Measurements from ENCODE around the gene CAPN12. TPM values are rescaled to one million over a fixed set of nuclear protein-coding genes. Genes with fewer than 3 reads are reported as not detected.
"Not testable (repeated sequence)": the region's sequence is repeated elsewhere in the genome, so short reads cannot be mapped to it uniquely, and the experiment has no call there.

Gene CAPN12
- total and polyA plus RNA-seq, 2 experiments from 2014 or later: 0.11 to 0.21 TPM

DNA sequence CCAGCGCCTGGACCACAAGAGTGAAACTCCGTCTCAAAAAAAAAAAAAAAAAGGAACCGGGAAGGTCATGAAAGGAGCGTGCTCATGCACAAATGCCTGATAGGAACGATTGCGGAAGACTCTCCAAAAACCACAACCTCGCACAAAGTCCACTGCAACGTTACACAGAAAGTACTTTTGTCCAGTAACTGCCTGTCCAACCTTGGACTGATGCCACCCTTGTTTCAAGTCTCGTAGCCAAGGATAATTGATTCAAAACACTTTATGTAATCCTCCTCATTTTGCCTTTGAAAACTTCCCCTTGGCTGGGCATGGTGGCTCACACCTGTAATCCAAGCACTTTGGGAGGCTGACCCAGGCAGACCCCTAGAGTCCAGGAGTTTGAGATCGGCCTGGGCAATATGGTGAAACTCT lies 15.3 kb upstream of the CAPN12 start:
- H3K4me2 ChIP-seq (ENCODE audit: unreplicated experiment): no peak overlapping the region
- H3K9ac ChIP-seq: no peak overlapping the region
- in situ Hi-C loops (cut with MboI): no loop called here
- H2AFZ ChIP-seq: no peak overlapping the region
- H3K4me1 ChIP-seq (ENCODE audit: insufficient read depth): no peaks in the 10 kb centered on the region
- H3K79me2 ChIP-seq (ENCODE audit: insufficient read depth): no peaks in the 10 kb centered on the region
- TF ChIP-seq EZH2phosphoT487 (IDR thresholded peaks at IDR 0.05; ENCODE audit: insufficient read depth, low read depth) (no peak), EZH2 (IDR thresholded peaks at IDR 0.05; ENCODE audit: insufficient read depth, poor library complexity, severe bottlenecking) (no peak)
- 49 to 52% methylated on average over 10 of the region's 10 CpGs for WGBS, 2 experiments (ENCODE audit: low coverage in 1 of 2, low lambda C conversion rate in 2 of 2, missing lambda C conversion rate in 2 of 2)
- H3K27me3 ChIP-seq (replicated peaks; ENCODE audit: insufficient read depth): no peaks in the 10 kb centered on the region
- no peaks in the 10 kb centered on the region for H3F3A ChIP-seq (ENCODE audit: insufficient read depth)
- DNase-seq: no peak
- H3K9me2 ChIP-seq (ENCODE audit: insufficient read depth): no peaks in the 10 kb centered on the region
- no peaks in the 10 kb centered on the region for H4K20me1 ChIP-seq (ENCODE audit: insufficient read depth)
- no peaks in the 10 kb centered on the region for H3K9me3 ChIP-seq (ENCODE audit: low read depth)
- no peak overlapping the region for H3K27ac ChIP-seq
- no peaks in the 10 kb centered on the region for H3K36me3 ChIP-seq (ENCODE audit: low read depth)
- no peak overlapping the region for H3K4me3 ChIP-seq

DNA sequence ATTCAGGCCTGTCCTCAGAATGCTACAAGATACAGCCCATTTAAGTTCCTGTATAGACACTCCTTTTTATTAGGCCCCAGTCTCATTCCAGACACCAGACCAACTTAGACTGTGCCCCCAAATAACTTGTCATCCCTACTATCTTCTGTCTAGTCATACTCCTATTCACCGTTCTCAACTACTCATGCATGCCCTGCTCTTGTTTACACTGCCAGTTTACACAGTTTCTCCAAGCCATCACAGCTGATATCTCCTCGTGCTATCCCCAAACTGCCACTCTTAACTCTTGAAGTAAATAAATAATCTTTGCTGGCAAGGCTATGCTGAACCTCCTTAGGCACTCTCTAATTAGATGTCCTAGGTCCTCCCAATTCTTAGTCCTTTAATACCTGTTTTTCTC lies 9.9 kb upstream of the CAPN12 start:
- WGBS, 2 experiments (ENCODE audit: low coverage in 1 of 2, low lambda C conversion rate in 2 of 2, missing lambda C conversion rate in 2 of 2): 37 to 56% methylated on average over 2 of the region's 2 CpGs

DNA sequence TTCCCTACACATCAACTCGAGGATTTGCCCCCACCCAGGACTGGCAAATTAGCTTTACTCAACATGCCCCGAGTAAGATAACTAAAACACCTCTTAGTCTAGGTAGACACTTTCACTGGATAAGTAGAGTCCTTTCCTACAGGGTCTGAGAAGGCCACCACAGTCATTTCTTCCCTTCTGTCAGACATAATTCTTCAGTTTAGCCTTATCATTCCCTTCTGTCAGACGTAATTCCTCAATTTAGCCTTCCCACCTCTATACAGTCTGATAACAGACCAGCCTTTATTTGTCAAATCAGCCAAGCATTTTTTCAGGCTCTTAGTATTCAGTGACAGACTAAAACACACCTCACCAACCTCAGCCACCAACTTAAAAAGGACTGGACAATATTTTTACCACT lies 9.5 kb upstream of the CAPN12 start:
- H3K27ac ChIP-seq; H3K9me3 ChIP-seq (ENCODE audit: low read depth); H3K27me3 ChIP-seq (replicated peaks; ENCODE audit: insufficient read depth); H3K4me1 ChIP-seq (ENCODE audit: insufficient read depth); H3K9ac ChIP-seq; in situ Hi-C loops (cut with MboI); H3K79me2 ChIP-seq (ENCODE audit: insufficient read depth); H3K4me2 ChIP-seq (ENCODE audit: unreplicated experiment); H4K20me1 ChIP-seq (ENCODE audit: insufficient read depth); H2AFZ ChIP-seq; H3K4me3 ChIP-seq; H3F3A ChIP-seq (ENCODE audit: insufficient read depth); DNase-seq; H3K36me3 ChIP-seq (ENCODE audit: low read depth); H3K9me2 ChIP-seq (ENCODE audit: insufficient read depth): not testable (repeated sequence)
- WGBS, 2 experiments (ENCODE audit: low coverage in 1 of 2, low lambda C conversion rate in 2 of 2, missing lambda C conversion rate in 2 of 2): 78 to 80% methylated on average over 3 of the region's 3 CpGs

More for the DNA sequence above, 9.9 kb upstream of the CAPN12 start:
- H3K36me3 ChIP-seq (ENCODE audit: low read depth); DNase-seq; H3K4me1 ChIP-seq (ENCODE audit: insufficient read depth); H3K4me2 ChIP-seq (ENCODE audit: unreplicated experiment); H4K20me1 ChIP-seq (ENCODE audit: insufficient read depth); H3F3A ChIP-seq (ENCODE audit: insufficient read depth); H3K4me3 ChIP-seq; H3K9me3 ChIP-seq (ENCODE audit: low read depth); H3K27ac ChIP-seq; H3K79me2 ChIP-seq (ENCODE audit: insufficient read depth); in situ Hi-C loops (cut with MboI); H2AFZ ChIP-seq; H3K9ac ChIP-seq; H3K9me2 ChIP-seq (ENCODE audit: insufficient read depth); H3K27me3 ChIP-seq (replicated peaks; ENCODE audit: insufficient read depth): not testable (repeated sequence)

DNA sequence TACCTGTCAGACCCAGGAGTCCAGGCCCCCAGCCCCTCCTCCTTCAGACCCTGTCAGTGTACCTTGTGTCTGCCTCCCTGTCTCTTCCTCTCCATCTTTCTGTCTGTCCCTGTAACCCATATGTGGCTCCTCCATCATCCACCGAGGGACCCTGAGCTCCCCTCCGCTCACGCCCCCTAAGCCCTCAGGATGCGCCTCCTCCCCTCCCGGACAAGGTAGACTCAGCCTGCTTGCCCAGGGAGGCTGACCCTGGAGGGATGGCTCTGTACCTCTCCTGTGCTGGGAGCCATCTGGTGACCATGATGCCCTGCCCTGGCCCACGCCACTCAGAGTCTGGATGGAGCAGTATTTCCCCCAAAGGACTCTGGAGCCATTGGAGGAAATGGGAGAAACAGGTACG lies 1.0 kb upstream of the CAPN12 start:
- no peaks in the 10 kb centered on the region for H3K9me2 ChIP-seq (ENCODE audit: insufficient read depth)

DNA sequence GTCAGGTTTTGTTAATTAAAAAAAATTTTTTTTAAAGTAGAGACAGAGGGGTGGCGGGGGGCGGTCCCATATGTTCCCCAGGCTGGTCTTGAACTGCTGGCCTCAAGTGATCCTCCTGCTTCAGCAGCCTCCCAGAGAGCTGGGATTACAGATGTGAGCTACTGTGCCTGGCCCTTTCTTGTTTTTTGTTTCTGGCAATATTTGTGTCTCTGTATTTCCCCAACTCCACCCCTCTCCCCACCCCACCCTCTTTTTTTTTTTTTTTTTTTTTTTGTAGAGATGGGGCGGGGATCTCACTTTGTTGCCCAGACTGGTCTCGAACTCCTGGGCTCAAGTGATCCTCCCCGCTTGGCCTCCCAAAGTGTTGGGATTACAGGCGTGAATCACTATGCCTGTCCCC lies 600 bp upstream of the CAPN12 start:
- H3K27ac ChIP-seq: no peak overlapping the region
- TF ChIP-seq EZH2 (IDR thresholded peaks at IDR 0.05; ENCODE audit: insufficient read depth, poor library complexity, severe bottlenecking) (no peak), EZH2phosphoT487 (IDR thresholded peaks at IDR 0.05; ENCODE audit: insufficient read depth, low read depth) (no peak)
- no peak overlapping the region for H2AFZ ChIP-seq
- H3K9ac ChIP-seq: no peak overlapping the region
- H3K9me2 ChIP-seq (ENCODE audit: insufficient read depth): no peaks in the 10 kb centered on the region
- in situ Hi-C loops (cut with MboI): no loop called here
- WGBS, 2 experiments (ENCODE audit: low coverage in 1 of 2, low lambda C conversion rate in 2 of 2, missing lambda C conversion rate in 2 of 2): 63 to 71% methylated on average over 5 to 6 of the region's 6 CpGs
- no peak overlapping the region for H3K4me3 ChIP-seq
- H3K36me3 ChIP-seq (ENCODE audit: low read depth): no peaks in the 10 kb centered on the region
- no peaks in the 10 kb centered on the region for H3K9me3 ChIP-seq (ENCODE audit: low read depth)
- H3F3A ChIP-seq (ENCODE audit: insufficient read depth): no peaks in the 10 kb centered on the region
- H3K4me1 ChIP-seq (ENCODE audit: insufficient read depth): no peaks in the 10 kb centered on the region
- DNase-seq: no peak
- H4K20me1 ChIP-seq (ENCODE audit: insufficient read depth): no peaks in the 10 kb centered on the region
- H3K27me3 ChIP-seq (replicated peaks; ENCODE audit: insufficient read depth): no peaks in the 10 kb centered on the region
- H3K79me2 ChIP-seq (ENCODE audit: insufficient read depth): no peaks in the 10 kb centered on the region
- H3K4me2 ChIP-seq (ENCODE audit: unreplicated experiment): no peak overlapping the region

More for the DNA sequence above, 1.0 kb upstream of the CAPN12 start:
- no peaks in the 10 kb centered on the region for H3K27me3 ChIP-seq (replicated peaks; ENCODE audit: insufficient read depth)
- H3K27ac ChIP-seq: no peak overlapping the region
- in situ Hi-C loops (cut with MboI): no loop called here
- H3F3A ChIP-seq (ENCODE audit: insufficient read depth): no peaks in the 10 kb centered on the region
- no peaks in the 10 kb centered on the region for H3K9me3 ChIP-seq (ENCODE audit: low read depth)
- no peaks in the 10 kb centered on the region for H4K20me1 ChIP-seq (ENCODE audit: insufficient read depth)
- no peak for DNase-seq
- 69 to 77% methylated on average over 5 to 7 of the region's 7 CpGs for WGBS, 2 experiments (ENCODE audit: low coverage in 1 of 2, low lambda C conversion rate in 2 of 2, missing lambda C conversion rate in 2 of 2)
- H3K79me2 ChIP-seq (ENCODE audit: insufficient read depth): no peaks in the 10 kb centered on the region
- H2AFZ ChIP-seq: no peak overlapping the region
- no peaks in the 10 kb centered on the region for H3K36me3 ChIP-seq (ENCODE audit: low read depth)
- H3K4me2 ChIP-seq (ENCODE audit: unreplicated experiment): no peak overlapping the region
- H3K4me3 ChIP-seq: no peak overlapping the region
- no peak overlapping the region for H3K9ac ChIP-seq
- H3K4me1 ChIP-seq (ENCODE audit: insufficient read depth): no peaks in the 10 kb centered on the region
- no peak for TF ChIP-seq EZH2phosphoT487 (IDR thresholded peaks at IDR 0.05; ENCODE audit: insufficient read depth, low read depth)

All from GM23248 (cell line).